Neural cell (in vitro differentiated cells): ENCODE results near the gene LUC7L3. TPM values are rescaled to one million over a fixed set of nuclear protein-coding genes. Genes with fewer than 3 reads are reported as not detected.
A peak's percentile ranks its signal among the peaks of the same experiment; 100 is the strongest.

Experiments
- H2AFZ ChIP-seq: fragments of 200-600, 300-800 bp; sonication (generic), shearing (Covaris generic); 2 replicates; pipeline ENCODE4 v1.6.0; 2014; ENCODE audit warnings: low read depth, mild to moderate bottlenecking, antibody characterized with exemption, low read length, moderate library complexity
- H3F3A ChIP-seq: fragments of 200-600 bp; shearing (Covaris generic); 2 replicates; pipeline ENCODE4 v1.6.1; 2016; ENCODE audit warnings: mild to moderate bottlenecking, moderate library complexity, mixed read lengths, antibody characterized with exemption, low read length; ENCODE audit not compliant: insufficient read depth, poor library complexity, severe bottlenecking
- H3K27ac ChIP-seq: fragments of 200-600, 300-800 bp; sonication (generic), shearing (Covaris generic); 2 replicates; pipeline ENCODE4 v1.5.1; 2014; ENCODE audit warnings: mild to moderate bottlenecking, low read length, moderate library complexity
- H3K27me3 ChIP-seq: fragments of 300-800, 200-600 bp; sonication (generic), shearing (Covaris generic); 2 replicates; pipeline ENCODE4 v1.6.0; 2014; ENCODE audit warnings: mild to moderate bottlenecking, low read depth, low read length, moderate library complexity; ENCODE audit not compliant: insufficient read depth
- H3K36me3 ChIP-seq: fragments of 300-800, 200-600 bp; sonication (generic), shearing (Covaris generic); 2 replicates; pipeline ENCODE4 v1.5.1; 2014; ENCODE audit warnings: mild to moderate bottlenecking, antibody characterized with exemption, low read length, moderate library complexity; ENCODE audit not compliant: insufficient read depth
- H3K4me2 ChIP-seq: fragments of 300-800, 200-600 bp; sonication (generic), shearing (Covaris generic); 2 replicates; pipeline ENCODE4 v1.6.0; 2014; ENCODE audit warnings: mild to moderate bottlenecking, low read length
- H3K4me3 ChIP-seq: fragments of 300-800, 200-600 bp; sonication (generic), shearing (Covaris generic); 2 replicates; pipeline ENCODE4 v1.5.1; 2014; ENCODE audit warnings: mild to moderate bottlenecking, low read length, moderate library complexity
- H3K79me2 ChIP-seq: fragments of 200-600 bp; shearing (Covaris generic); replicated peaks from 2 replicates; pipeline ENCODE4 v1.6.0; 2014; ENCODE audit warnings: mild to moderate bottlenecking, low read length, moderate library complexity; ENCODE audit not compliant: insufficient read depth
- H3K9ac ChIP-seq: fragments of 300-800, 200-600 bp; sonication (generic), shearing (Covaris generic); 2 replicates; pipeline ENCODE4 v1.6.1; 2016; ENCODE audit warnings: mild to moderate bottlenecking, low read length, mixed read lengths
- H3K9me2 ChIP-seq: fragments of 200-600 bp; shearing (Covaris generic); 2 replicates; pipeline ENCODE4 v1.6.1; 2016; ENCODE audit warnings: mild to moderate bottlenecking, low read length, mixed read lengths; ENCODE audit not compliant: insufficient read depth
- H3K9me3 ChIP-seq: fragments of 200-600, 300-800 bp; sonication (generic), shearing (Covaris generic); 2 replicates; pipeline ENCODE4 v1.6.1; 2016; ENCODE audit warnings: mild to moderate bottlenecking, mixed run types, low read length, moderate library complexity, mixed read lengths
- H4K20me1 ChIP-seq: fragments of 200-600 bp; shearing (Covaris generic); 2 replicates; pipeline ENCODE4 v1.6.1; 2016; ENCODE audit warnings: mild to moderate bottlenecking, mixed run types; ENCODE audit not compliant: insufficient read depth
- EP300 ChIP-seq: fragments of 450-650 bp; conservative IDR thresholded peaks from 2 replicates; pipeline ENCODE4 v1.6.1; 2014; ENCODE audit warnings: antibody characterized with exemption, mild to moderate bottlenecking, moderate library complexity; ENCODE audit not compliant: poor library complexity, severe bottlenecking
- EZH2 ChIP-seq: fragments of 200-600, 300-800 bp; shearing (Covaris generic), sonication (generic); IDR thresholded peaks from 2 replicates; pipeline ENCODE4 v1.6.1; 2014; ENCODE audit warnings: antibody characterized with exemption, low read length, borderline replicate concordance, mild to moderate bottlenecking; ENCODE audit not compliant: insufficient read depth, poor library complexity, severe bottlenecking
- MXI1 ChIP-seq: fragments of 450-650 bp; conservative IDR thresholded peaks from 2 replicates; pipeline ENCODE4 v1.6.1; 2014; ENCODE audit warnings: antibody characterized with exemption, mild to moderate bottlenecking; ENCODE audit not compliant: poor library complexity, severe bottlenecking
- POLR2AphosphoS5 ChIP-seq: IDR thresholded peaks from 2 replicates; pipeline ENCODE4 v1.6.1; 2012
- RAD21 ChIP-seq: fragments of 450-650 bp; conservative IDR thresholded peaks from 2 replicates; pipeline ENCODE4 v1.6.1; 2014; ENCODE audit warnings: antibody characterized with exemption, mild to moderate bottlenecking, moderate library complexity
- SMC3 ChIP-seq: fragments of 450-650 bp; conservative IDR thresholded peaks from 2 replicates; pipeline ENCODE4 v1.6.1; 2014; ENCODE audit warnings: antibody characterized with exemption, mild to moderate bottlenecking, moderate library complexity; ENCODE audit not compliant: poor library complexity
- TAF1 ChIP-seq: IDR thresholded peaks from 2 replicates; pipeline ENCODE4 v1.6.1; 2012; ENCODE audit warnings: low read depth
- polyA plus RNA-seq: library from polyadenylated mRNA; depleted of rRNA; stranded (reverse); fragments of >200 nt; gene quantifications from 2 replicates; pipeline ENCODE4 v1.2.3, GENCODE V29; 2014
- TF ChIP-seq, protein P1 (sequence below): IDR thresholded peaks from 2 replicates; pipeline ENCODE4 v1.6.1; 2012; ENCODE audit warnings: borderline replicate concordance
- TF ChIP-seq, protein P2 (sequence below): fragments of 450-650 bp; IDR thresholded peaks from 2 replicates; pipeline ENCODE4 v1.5.1; 2014; ENCODE audit warnings: antibody characterized with exemption, mild to moderate bottlenecking, moderate library complexity; ENCODE audit not compliant: poor library complexity, severe bottlenecking

LUC7L3 gene
- polyA plus RNA-seq, 1 donor from 2014 or later = 677 TPM

DNA sequence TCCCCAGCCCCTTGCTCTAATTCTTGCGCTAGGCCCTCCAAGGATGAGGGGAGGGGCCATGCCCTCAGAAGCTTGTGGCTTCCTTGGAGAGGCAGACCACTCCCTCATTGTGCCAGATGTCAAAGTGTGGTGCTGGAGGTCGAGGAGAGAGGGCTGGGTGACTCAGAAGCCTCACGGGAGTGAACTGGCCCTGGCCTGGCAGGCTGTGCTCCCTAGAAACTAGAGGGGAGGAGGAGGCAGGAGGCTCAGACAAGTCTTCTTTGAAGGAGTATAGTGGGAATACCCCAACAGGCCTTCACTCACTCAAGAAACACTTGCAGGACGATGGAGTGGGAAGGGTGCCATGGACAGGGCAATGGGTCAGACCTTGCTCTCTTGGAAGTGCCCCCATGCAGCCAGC, 30.2 kb upstream of the LUC7L3 start:
- TF ChIP-seq SMC3 = no peak
- no peak for TF ChIP-seq TAF1
- TF ChIP-seq EZH2 = no peak
- H3K9me3 ChIP-seq = no peaks in the 10 kb centered on the region
- no peak overlapping the region for H3K4me3 ChIP-seq
- no peaks in the 10 kb centered on the region for H3K9me2 ChIP-seq
- no peaks in the 10 kb centered on the region for H3F3A ChIP-seq
- H3K79me2 ChIP-seq = no peaks in the 10 kb centered on the region
- H4K20me1 ChIP-seq = no peaks in the 10 kb centered on the region
- H3K27ac ChIP-seq = no peak overlapping the region
- no peak overlapping the region for H3K9ac ChIP-seq
- no peak overlapping the region for H2AFZ ChIP-seq
- H3K36me3 ChIP-seq = peaks cover 1% of the 10 kb centered on the region
- no peaks in the 10 kb centered on the region for H3K27me3 ChIP-seq
- H3K4me2 ChIP-seq = no peak overlapping the region

DNA sequence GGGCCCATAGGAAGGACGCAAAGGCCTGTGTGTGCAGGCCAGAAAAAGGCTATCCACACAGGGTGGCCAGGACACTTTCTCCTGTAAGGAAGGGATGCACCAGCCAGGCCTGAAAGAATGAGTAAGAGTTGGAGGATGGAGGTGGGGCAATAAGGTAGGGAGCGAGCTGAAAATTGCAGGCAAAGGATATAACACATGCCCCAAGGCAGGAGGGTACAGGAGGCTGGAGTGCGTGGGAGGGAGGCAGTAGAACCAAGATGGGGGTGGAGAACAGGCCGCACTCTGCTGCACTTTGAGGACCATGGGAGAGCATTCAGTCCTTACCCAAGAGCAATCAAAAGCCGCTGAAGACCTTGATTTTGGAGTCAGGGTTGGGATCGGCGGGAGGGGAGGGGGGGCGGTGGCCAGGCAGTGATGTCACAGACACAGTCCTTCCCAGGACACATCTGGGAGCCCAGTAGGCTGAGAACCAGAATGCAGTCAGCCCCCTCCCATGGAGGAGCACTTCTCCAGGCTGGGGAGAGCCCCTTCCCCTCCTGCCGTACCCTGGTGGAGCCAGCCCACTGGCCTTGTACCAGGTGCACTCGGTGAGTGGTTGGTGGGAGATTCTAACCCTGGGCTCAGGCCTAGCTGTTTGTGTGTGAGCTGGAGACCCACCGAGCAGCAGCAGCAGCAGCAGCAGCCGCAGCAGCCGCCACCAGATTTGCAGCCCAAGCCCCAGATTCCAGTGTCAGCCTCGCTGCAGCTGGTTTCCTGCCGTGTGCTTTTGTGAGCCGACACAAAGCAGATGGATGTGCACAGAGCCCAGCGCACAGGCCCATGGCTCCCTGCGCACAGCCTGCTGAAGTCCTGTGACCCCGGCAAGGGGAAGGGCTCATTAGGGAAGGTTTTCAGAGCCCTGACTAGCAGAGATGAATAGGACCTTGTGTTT, 29.2 kb upstream of the LUC7L3 start:
- Histone ChIP-seq H2AFZ (peak overlapping the region; percentile 77), H3K79me2 (no peaks in the 10 kb centered on the region), H3K27ac (peak overlapping the region; percentile 56), H3K36me3 (peaks cover 5% of the 10 kb centered on the region), H3K4me2 (no peak overlapping the region), H3K9me3 (no peaks in the 10 kb centered on the region), H3K27me3 (no peaks in the 10 kb centered on the region), H3K9ac (peak overlapping the region; percentile 53), H3F3A (no peaks in the 10 kb centered on the region), H3K9me2 (no peaks in the 10 kb centered on the region), H3K4me3 (no peak overlapping the region), H4K20me1 (no peaks in the 10 kb centered on the region)
- TF ChIP-seq RAD21 = peak; percentile 22
- no peak for TF ChIP-seq MXI1
- TF ChIP-seq TAF1 = peak; percentile 42
- TF ChIP-seq POLR2AphosphoS5 = peak; percentile 29
- TF ChIP-seq, protein P1, sequence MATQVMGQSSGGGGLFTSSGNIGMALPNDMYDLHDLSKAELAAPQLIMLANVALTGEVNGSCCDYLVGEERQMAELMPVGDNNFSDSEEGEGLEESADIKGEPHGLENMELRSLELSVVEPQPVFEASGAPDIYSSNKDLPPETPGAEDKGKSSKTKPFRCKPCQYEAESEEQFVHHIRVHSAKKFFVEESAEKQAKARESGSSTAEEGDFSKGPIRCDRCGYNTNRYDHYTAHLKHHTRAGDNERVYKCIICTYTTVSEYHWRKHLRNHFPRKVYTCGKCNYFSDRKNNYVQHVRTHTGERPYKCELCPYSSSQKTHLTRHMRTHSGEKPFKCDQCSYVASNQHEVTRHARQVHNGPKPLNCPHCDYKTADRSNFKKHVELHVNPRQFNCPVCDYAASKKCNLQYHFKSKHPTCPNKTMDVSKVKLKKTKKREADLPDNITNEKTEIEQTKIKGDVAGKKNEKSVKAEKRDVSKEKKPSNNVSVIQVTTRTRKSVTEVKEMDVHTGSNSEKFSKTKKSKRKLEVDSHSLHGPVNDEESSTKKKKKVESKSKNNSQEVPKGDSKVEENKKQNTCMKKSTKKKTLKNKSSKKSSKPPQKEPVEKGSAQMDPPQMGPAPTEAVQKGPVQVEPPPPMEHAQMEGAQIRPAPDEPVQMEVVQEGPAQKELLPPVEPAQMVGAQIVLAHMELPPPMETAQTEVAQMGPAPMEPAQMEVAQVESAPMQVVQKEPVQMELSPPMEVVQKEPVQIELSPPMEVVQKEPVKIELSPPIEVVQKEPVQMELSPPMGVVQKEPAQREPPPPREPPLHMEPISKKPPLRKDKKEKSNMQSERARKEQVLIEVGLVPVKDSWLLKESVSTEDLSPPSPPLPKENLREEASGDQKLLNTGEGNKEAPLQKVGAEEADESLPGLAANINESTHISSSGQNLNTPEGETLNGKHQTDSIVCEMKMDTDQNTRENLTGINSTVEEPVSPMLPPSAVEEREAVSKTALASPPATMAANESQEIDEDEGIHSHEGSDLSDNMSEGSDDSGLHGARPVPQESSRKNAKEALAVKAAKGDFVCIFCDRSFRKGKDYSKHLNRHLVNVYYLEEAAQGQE = peak; percentile 72

DNA sequence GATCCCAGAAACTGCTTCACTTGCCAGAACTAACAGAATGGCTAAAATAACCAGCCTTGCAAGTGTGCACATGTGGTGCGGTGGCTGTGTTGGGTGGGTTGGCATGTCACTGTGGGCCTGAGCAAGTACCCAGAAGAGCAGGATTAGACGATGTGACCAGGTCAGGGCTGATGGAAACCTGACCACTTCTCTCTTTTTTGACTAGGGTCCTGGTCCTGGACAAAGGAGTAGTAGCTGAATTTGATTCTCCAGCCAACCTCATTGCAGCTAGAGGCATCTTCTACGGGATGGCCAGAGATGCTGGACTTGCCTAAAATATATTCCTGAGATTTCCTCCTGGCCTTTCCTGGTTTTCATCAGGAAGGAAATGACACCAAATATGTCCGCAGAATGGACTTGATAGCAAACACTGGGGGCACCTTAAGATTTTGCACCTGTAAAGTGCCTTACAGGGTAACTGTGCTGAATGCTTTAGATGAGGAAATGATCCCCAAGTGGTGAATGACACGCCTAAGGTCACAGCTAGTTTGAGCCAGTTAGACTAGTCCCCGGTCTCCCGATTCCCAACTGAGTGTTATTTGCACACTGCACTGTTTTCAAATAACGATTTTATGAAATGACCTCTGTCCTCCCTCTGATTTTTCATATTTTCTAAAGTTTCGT, 28.4 kb upstream of the LUC7L3 start:
- no peak overlapping the region for H3K4me2 ChIP-seq
- H2AFZ ChIP-seq = peak overlapping the region; percentile 77

More for the DNA sequence above, 28.4 kb upstream of the LUC7L3 start:
- TF ChIP-seq EZH2 = no peak
- no peak for TF ChIP-seq SMC3
- TF ChIP-seq, protein P1 = no peak
- TF ChIP-seq, protein P2, sequence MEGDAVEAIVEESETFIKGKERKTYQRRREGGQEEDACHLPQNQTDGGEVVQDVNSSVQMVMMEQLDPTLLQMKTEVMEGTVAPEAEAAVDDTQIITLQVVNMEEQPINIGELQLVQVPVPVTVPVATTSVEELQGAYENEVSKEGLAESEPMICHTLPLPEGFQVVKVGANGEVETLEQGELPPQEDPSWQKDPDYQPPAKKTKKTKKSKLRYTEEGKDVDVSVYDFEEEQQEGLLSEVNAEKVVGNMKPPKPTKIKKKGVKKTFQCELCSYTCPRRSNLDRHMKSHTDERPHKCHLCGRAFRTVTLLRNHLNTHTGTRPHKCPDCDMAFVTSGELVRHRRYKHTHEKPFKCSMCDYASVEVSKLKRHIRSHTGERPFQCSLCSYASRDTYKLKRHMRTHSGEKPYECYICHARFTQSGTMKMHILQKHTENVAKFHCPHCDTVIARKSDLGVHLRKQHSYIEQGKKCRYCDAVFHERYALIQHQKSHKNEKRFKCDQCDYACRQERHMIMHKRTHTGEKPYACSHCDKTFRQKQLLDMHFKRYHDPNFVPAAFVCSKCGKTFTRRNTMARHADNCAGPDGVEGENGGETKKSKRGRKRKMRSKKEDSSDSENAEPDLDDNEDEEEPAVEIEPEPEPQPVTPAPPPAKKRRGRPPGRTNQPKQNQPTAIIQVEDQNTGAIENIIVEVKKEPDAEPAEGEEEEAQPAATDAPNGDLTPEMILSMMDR = no peak
- no peak for TF ChIP-seq TAF1
- no peak for TF ChIP-seq RAD21
- no peak for TF ChIP-seq POLR2AphosphoS5
- no peak for TF ChIP-seq MXI1
- TF ChIP-seq EP300 = no peak
- Histone ChIP-seq H3K79me2 (no peaks in the 10 kb centered on the region), H4K20me1 (no peaks in the 10 kb centered on the region), H3K9me2 (no peaks in the 10 kb centered on the region), H3K9ac (peak overlapping the region; percentile 53), H3F3A (no peaks in the 10 kb centered on the region), H3K36me3 (peaks cover 9% of the 10 kb centered on the region), H3K27ac (peak overlapping the region; percentile 56), H3K27me3 (no peaks in the 10 kb centered on the region), H3K9me3 (no peaks in the 10 kb centered on the region), H3K4me3 (no peak overlapping the region)
